ENCODE results near the gene NEK6.

NEK6 gene

GRCh38 chr9:124326378-124326777, 68.6 kb downstream of the NEK6 start:
- no peak for DNase-seq

DNA sequence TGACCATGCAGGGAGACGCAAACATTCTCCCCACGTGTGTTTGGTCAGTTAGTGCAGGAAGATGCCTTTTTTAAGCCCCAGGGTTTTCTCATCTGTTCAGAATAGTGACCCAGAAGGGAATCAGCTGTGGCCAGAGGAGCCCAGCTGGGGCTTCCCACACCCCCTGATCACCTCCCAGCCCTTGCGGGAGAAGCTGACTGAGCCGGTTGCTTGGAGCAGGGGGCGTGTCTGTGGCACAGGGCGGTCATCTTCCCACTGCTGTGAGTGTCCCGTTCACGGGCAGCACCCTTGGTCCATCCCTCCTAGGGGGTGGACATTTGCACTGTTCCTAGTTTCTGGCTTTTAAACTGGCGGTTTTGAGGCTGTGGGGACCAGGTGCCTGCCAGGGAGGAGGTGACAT, 69.7 kb downstream of the NEK6 start:
- no peak for DNase-seq

- DNase-seq, result no peak
Measured at GRCh38 chr9:124328285-124328684, 70.5 kb downstream of the NEK6 start.

GRCh38 chr9:124329206-124329792, 71.5 kb downstream of the NEK6 start:
- no peak for DNase-seq

GRCh38 chr9:124330011-124330697, 72.4 kb downstream of the NEK6 start:
- no peak for DNase-seq

- no peak for DNase-seq
Measured at GRCh38 chr9:124331580-124331979, 73.8 kb downstream of the NEK6 start.

DNA sequence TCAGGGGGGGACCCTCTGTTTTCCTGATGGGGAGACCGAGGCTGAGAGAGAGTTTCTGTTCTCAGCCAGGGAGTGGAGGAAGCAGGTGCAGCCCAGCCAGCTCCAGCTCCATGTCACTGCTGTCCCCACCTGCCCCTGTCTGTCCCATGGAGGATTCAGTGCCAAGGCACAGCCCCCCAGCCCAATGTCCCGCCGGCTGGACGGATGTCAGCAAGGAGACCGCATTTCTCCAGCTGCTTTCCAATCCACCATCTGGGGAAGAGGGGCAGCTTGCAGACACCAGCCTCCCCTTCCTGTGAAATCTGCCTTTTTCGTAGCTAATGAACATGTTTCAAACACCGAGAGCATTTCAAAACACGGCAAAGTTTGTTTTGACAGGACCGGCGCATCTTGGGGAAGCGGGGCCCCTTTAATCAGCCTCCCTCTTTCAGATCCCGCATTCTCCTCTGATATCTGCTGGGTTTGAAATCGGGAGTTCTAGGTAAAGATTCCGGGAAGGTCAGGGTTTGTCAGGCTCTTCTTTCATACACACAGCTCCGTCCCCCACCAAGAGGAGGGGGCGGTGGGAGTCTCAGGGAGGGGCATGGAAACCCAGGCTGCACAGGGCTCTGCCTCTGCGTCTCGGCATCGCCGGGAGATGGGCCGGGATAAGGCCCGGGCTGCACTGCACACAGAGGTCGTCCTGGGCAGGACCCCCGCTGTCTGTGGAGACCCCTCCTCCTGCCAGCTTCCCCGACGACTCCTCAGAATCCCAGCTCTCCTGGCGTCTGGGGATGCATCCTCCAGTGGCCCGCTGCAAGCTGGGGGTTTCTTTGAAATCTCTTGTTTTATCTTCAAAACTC, 74.8 kb downstream of the NEK6 start:
- no peak for DNase-seq

- no peak for DNase-seq
Measured at GRCh38 chr9:124333203-124333579, 75.4 kb downstream of the NEK6 start.

DNA sequence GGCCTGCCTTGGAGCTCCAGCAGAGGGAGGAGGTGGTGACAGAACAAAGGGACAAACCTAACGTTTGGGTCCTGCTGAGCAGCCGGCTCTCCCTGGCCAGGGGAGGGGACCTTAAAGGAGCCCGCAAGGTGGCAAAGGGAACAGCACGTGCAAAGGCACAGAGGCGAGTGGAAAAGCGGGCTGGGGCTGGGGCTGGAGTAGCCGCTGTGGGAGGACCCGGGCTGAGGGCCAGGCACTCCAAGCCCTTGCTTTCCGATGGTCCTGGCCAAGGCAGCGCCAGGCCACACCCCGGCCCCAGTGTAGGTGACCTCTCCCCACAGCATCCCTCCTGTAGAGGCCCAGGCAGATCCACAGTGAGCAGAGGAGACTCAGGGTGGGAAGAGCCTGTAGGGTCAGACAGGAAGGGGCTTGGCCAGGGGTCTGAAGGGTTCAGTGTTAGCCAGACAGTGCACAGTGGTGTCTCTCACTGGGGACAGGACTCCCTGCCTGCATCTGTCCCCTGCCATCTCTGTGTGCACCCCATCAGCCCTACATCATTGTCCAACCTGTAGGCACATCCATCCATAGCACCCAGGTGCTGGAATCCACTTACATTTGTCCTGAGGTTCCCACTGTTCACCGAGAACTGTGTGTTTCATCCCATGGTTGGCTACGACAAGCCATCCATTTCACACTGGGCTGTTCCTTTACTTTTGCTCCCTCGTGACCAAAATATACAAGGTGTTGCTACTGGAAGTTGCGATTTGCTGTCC, 77.0 kb downstream of the NEK6 start:
- no peak for DNase-seq

GRCh38 chr9:124335320-124335707, 77.6 kb downstream of the NEK6 start:
- DNase-seq, result no peak

- DNase-seq, result no peak
Measured at GRCh38 chr9:124337562-124337961, 79.8 kb downstream of the NEK6 start.

DNA sequence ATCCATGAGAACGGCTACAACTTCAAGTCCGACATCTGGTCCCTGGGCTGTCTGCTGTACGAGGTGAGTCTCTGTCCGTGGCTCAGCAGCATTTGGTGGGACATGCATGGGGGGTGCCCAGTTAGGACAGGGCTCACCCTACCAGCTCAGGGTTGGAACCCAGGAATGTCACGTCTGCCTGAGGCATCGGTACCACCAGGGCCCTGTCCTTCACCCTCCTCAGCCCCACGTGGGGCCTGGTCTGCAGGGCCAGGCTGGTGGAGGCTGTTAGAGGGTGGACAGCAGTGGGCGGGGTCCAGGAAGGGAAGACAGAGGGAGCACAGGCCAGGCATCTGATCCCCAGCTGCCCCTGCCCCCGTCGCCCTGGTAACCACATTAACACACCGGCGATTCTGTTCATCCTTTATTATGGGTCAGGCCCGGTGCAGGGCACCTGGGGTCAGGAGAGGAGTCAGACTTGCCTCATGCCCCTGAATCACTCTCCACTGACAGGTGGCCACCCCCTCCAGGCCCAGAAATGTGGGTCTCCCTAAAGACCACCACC, 81.9 kb downstream of the NEK6 start:
- no peak for DNase-seq

DNA sequence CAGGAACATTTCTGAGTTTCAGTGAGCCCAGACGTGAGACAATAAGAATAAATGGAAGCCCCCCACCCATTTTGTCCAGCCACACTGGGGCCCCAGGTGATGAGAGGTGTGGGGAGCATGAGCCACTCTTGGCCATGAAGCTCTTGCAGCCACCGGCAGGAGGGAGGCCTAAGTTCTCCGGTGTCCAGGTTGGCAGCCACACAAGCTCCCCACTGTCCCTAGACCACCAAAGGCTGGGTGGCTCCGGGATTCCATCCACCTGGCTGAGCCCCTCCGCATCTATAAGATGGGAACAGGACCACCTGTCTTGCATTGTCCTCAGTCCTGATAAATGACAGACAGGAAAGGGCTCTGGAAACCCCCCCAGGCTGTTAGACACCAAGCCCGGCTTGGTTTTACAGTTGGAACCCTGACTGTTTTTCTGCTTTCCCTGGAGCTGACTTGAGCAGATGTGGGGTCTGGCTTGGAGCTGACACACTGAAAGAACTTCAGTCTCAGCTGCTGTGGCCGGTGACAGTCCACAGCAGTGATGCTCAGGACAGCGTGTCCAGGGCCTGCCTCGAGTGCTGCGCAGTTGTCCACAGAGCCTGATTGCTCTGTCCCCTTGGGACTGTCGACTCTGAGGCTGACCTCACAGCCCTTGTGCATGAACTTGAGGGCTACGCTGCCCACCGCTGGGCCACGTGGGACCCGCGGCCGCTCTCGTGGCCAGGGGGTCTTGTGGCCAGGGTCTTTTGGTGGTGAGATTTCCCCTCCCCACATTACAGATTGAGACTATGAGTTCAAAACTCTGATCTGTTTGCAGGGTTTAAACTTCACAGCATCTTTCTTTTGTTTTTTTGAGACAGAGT, 82.7 kb downstream of the NEK6 start:
- no peak for DNase-seq

DNA sequence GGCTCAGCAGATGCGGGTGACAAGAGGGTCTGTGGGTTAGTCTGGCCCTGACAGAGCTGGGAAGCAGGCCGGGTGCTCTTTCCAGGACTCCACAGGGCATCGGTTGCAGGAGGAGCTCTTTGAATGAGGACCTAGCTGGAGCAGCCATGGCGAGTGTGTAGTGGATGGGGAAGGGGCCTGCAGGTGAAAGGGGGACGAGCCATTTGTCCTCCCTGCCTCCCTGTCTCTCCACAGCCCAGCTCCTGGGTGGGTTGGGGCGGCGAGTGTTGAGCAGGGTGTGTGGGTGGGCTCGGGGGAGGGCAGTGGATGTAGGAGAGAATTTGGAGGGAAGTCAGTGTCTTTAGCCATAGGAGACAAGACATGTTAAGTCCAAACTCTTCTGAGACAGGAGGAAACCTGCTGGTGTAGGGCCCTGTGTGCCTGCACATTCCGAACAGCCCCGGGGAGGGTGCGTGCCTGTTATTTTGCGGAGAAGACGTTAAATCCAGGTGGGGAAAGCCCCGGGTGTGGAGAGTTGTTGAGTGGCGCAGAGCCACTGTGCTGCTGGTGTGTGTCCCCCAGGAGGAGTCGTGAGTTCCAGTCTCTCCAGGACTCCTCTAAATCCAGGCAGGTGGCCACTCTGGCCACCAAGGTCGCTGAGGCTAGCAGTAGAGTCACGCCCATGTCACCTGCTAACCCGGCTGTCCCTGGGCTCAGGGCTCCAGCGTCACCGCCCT, 83.9 kb downstream of the NEK6 start:
- no peak for DNase-seq

DNA sequence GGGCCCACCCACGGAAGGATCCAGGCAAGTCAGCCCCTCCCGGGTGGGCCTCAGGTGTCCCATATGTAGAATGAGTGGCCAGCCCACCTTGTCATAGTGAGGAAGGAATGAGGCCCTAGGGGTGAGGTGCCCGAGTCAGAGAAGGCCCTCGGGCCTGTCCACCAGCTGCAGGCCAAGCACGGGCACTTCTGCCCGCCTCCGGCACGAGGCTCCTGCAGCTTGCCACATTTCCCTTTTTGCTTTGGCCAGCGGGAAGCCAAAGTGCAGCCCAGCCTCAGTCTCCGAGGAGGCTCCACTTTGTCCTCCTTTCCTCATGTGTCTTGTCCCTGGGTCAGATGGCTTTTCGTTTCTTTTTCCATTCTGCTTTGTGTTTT, 84.6 kb downstream of the NEK6 start:
- no peak for DNase-seq

- no peak for DNase-seq
Measured at GRCh38 chr9:124342776-124343485, 85.2 kb downstream of the NEK6 start.

DNA sequence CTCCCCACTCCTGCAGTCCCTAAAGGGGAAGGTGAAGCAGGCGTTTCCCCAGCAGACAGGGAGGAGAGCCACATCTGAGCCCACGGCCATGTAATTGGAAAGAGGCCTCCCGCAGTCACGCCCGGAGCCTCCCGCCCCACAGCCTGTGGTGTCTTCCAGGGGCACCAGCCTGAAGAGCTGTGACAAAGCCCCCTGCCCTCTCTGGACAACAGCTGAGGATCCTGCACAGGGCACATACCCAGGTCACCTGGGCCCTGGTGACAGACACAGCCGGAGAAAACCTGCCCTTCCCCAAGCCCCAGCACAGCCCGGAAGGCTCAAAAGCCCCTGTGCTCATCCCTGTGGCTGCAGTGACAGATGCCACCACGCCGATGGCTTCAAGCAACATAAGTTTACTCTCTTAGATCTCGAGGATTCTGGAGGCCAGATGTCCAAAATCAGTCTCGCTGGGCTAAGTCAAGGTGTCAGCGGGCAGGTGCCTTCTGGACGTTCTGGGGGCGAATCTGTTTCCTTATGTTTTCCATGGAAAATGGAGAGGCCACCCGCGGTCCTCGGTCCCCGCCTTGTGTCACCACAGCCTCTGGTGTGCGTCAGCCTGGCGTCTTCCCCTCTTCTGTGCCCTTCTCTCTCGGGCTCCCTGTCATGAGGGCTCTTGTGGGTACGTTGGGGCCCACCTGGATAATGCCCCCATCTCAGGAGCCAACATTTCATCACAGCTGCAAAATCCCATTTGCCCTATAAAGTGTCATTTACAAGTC, 86.0 kb downstream of the NEK6 start:
- no peak for DNase-seq

- DNase-seq, result no peak
Measured at GRCh38 chr9:124344291-124345050, 86.7 kb downstream of the NEK6 start.

GRCh38 chr9:124345063-124345462, 87.3 kb downstream of the NEK6 start:
- DNase-seq, result no peak
